DMS79 treated with DMSO at 0.1 percent for 48 hours (cell line): ENCODE results near the gene INSR.
"Not testable (repeated sequence)": the region's sequence is repeated elsewhere in the genome, so short reads cannot be mapped to it uniquely, and the experiment has no call there.

Experiments used
- DNase-seq: peaks from one replicate; lab custom pipeline; 2025; lab: John Stamatoyannopoulos, UW

The INSR gene

GRCh38 chr19:7195046-7195445 lies 99.2 kb downstream of the INSR start:
- DNase-seq: no peak

- DNase-seq: no peak
These were observed 99.6 kb downstream of the INSR start for GRCh38 chr19:7194566-7194965.

- no peak for DNase-seq
These were observed 102.1 kb downstream of the INSR start for GRCh38 chr19:7191946-7192691.

- no peak for DNase-seq
These were observed 105.2 kb downstream of the INSR start for GRCh38 chr19:7188698-7189629.

DNA sequence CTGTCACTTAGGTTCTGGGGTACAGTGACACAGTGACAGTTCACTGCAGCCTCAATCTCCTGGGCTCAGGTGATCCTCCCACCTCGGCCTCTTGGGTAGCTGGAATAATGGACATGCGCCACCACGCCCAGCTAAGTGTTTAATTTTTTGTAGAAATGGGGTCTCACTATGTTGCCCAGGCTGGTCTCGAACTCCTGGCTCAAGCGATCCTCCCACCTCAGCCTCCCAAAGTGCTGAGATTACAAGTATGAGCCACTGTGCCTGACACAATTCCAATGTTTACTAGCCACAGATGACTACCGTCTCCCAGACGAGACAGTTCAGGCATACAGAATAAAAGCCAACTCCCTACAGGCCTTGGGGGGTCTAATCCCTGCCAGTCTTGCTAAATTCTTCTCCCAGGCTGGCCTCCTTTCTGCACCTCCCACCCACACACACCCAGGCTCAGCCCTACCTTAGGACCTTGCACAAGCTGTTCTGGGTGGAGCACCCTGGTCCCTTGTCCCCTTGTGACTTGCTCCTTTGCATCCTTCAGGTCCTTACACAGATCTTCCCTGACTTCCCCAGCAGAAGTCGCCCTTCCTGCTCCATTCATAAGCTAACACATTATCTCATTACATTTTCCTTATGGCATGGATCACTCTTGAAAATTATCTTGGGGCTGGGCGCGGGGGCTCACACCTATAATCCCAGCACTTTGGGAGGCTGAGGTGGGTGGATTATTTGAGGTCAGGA lies 106.4 kb downstream of the INSR start:
- DNase-seq: no peak

- no peak for DNase-seq
These were observed 111.7 kb downstream of the INSR start for GRCh38 chr19:7182489-7182888.

DNA sequence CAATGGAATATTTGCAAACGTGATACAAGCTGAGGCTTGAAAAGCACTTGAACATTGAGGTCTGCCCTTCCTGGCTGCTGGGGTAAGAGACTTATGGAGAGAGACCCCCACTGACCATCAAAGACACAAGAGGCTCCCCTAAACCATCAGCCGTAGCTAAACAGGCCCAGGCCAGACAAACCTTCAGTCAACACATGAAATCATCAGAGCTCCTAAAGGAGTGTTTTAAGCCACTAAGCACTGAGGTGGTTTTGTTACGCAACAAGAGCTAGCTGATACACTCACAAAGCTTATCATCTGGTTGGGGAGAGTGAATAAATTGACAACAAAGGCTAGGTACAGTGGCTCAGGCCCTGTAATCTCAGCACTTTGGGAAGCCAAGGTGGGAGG lies 114.3 kb downstream of the INSR start:
- no peak for DNase-seq

GRCh38 chr19:7177926-7178325 lies 116.3 kb downstream of the INSR start:
- DNase-seq: peak; percentile 42

DNA sequence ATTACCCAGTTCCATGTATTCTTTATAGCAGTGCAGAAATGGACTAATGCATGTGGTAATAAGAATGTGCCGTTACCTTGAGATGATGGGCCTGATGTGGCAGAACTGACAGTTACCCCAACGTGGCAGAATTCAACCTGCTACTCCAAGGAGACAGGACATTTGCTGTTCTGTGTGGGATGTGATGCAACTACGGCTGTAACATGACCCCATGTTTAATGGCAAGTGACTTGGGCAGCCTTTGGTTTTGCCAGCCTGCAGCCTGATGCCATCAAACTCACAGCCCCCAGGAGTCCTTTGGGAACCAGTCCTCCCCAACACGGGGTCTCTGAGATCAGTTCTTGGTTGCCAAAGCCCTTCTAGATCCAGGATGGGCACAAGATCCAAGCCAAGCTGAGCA lies 117.4 kb downstream of the INSR start:
- DNase-seq: no peak

DNA sequence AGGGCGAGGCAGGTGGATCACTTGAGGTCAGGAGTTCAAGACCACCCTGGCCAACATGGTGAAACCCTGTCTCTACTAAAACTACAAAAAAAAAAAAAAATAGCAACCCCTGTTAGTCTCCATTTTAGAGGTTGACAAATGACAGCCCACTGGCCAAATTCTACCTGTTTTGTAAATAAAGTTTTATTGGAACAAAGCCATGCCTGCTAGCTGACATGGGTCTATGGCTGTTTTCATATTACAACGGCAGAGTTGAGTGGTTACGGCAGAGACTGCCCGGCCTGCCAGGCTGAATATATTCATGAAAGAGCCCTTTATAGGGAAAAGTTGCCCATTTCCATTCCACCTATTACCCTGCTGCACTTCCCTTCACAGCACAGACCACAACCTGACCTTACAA lies 121.4 kb downstream of the INSR start:
- DNase-seq: no peak

DNA sequence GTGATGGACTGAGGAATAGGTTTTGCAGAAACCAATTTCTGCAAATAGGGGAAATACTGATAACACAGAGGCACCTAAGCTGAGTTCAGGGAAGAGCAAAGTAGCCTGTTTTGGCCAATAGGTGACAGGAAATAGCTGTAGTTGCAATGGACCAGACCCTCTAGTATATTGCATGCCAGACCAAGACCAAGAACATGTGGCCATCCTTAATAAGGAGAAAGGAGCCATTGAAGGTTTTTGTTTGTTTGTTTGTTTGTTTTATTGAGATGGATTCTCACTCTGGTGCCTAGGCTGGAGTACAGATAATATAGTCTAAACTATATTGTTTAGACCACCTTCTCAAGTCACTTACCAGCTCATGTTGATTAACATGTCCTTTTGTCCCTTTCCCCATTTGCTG lies 123.2 kb downstream of the INSR start:
- no peak for DNase-seq

GRCh38 chr19:7168941-7169340 lies 125.3 kb downstream of the INSR start:
- no peak for DNase-seq

DNA sequence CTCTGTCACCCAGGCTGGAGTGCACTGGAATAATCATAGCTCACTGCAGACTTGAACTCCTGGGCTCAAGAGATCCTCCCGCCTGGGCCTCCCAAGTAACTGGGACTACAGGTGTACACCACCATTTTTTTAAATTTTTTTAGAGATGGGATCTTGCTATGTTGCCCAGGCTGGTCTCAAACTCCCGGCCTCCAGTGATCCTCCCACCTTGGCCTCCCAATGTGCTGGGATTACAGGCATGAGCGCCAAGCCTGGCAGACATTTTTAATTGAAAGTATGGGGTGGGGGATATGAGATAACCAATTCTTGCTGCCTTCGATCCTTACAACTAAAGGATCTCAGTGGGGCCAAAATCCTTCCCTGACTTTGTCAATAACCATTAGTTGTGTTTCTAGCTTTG lies 132.9 kb downstream of the INSR start:
- DNase-seq: no peak

GRCh38 chr19:7159105-7159933 lies 134.9 kb downstream of the INSR start:
- peak; percentile 47 for DNase-seq

DNA sequence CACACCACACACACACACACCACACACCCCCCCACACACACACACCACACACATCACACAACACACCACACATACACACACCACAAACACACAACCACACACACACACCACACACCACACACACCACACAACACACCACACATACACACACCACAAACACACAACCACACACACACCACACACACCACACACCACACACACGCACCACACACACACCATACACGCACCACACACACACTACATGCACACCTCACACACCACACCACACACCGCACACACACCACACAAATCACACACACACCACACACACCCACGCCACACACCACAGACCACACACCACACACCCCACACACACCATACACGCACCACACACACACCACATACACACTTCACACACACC lies 141.2 kb downstream of the INSR start:
- DNase-seq: no peak

DNA sequence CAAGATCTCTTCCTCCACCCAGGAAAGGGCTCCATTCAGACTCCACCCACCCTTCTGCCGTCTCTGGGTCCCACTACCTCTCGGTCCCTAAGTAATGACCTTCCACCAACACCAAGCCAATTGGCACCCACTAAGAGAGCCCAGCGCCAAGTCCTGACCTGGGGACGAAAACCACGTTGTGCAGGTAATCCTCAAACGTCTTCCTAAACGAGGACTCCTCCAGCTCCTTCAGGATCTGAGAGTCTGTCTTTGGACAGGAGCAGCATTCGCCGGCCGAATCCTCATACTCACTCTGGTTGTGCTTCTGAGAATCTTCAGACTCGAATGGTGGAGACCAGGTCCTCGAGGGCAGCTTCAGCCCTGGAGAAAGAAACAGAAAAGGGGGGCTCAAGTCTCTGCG lies 141.6 kb downstream of the INSR start:
- no peak for DNase-seq

DNA sequence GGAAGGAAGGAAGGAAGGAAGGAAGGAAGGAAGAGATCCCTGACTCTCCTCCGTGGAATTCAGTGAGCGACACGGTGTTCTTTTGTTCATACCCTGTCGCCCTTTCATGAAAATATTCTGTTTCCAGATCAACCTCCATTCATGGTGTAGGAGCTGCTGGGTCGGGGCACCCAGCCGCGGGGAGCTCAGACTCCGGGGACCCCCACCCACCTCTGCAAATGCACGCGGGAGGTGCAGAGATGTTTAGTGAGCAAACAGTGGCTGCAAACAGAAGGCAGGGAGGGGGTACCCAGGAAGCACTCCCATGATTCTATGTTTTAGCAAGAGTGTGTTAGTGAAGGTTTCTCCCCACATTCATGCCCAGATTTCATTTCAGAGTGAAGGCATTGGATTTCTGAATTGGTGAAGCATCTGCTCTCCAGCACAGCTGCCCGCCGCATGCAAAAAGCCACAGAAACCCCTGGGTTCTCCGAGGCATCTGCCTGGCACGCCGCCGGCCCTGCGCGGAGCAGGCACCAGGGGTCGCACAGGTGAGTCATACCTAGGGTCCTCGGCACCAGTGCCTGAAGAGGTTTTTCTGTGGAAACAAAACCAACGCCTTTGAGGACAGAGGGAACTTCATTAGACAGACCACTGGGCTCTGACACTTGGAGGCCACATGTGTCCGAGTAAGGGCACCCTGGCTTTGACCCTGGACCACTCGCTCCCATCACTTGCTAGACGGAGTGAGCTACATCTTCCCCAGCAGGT lies 144.1 kb downstream of the INSR start:
- no peak for DNase-seq

- DNase-seq: not testable (repeated sequence)
These were observed 147.0 kb downstream of the INSR start for GRCh38 chr19:7147119-7147675.

- not testable (repeated sequence) for DNase-seq
These were observed 148.1 kb downstream of the INSR start for GRCh38 chr19:7146086-7146485.

GRCh38 chr19:7145494-7145893 lies 148.7 kb downstream of the INSR start:
- no peak for DNase-seq

DNA sequence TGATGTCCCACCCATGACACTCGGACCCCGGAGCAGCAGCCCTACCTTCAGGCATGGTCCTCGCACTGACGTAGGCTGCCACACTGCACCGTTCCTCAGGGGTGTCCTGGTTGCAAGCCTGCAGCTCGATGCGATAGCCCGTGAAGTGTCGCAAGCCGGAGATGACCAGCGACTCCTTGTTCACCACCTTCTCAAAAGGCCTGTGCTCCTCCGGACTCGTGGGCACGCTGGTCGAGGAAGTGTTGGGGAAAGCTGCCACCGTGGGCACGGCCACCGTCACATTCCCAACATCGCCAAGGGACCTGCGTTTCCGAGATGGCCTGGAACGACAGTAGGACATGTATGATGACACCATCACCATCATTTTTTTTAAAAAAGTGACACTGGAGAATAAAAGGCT lies 151.4 kb downstream of the INSR start:
- no peak for DNase-seq
